Neural crest cell (in vitro differentiated cells): ENCODE results near the gene PRDM16. TPM values are rescaled to one million over a fixed set of nuclear protein-coding genes. Genes with fewer than 3 reads are reported as not detected.

ENCODE experiments used
- DNase-seq: peaks from one replicate; pipeline ENCODE4 v3.0.0; 2021; ENCODE audit warnings: low read depth, mixed read lengths, low spot score
- H3K27ac Mint-ChIP-seq: one replicate; pipeline ENCODE4 v1.8.0; 2021; ENCODE audit warnings: mild to moderate bottlenecking, mixed read lengths; ENCODE audit not compliant: unreplicated experiment
- H3K27me3 Mint-ChIP-seq: 2 replicates; pipeline ENCODE4 v1.8.0; 2021; ENCODE audit warnings: low read depth, mild to moderate bottlenecking, mixed read lengths
- H3K36me3 Mint-ChIP-seq: 2 replicates; pipeline ENCODE4 v1.8.0; 2021; ENCODE audit warnings: low read depth, mild to moderate bottlenecking, mixed read lengths
- H3K4me1 Mint-ChIP-seq: 2 replicates; pipeline ENCODE4 v1.8.0; 2021; ENCODE audit warnings: mixed read lengths
- H3K4me3 Mint-ChIP-seq: one replicate; pipeline ENCODE4 v1.8.0; 2021; ENCODE audit warnings: mild to moderate bottlenecking, mixed read lengths
- H3K9me3 Mint-ChIP-seq: 2 replicates; pipeline ENCODE4 v1.8.0; 2021; ENCODE audit warnings: mixed read lengths
- CTCF ChIP-seq: fragments of 200-600 bp; sonication (generic); conservative IDR thresholded peaks from 2 replicates; pipeline ENCODE4 v1.5.0; 2021; ENCODE audit warnings: antibody characterized with exemption, mild to moderate bottlenecking
- total RNA-seq: library from RNA; stranded (reverse); gene quantifications from 2 replicates; pipeline ENCODE4 v1.2.1, GENCODE V29; 2021

PRDM16 gene
- total RNA-seq, 1 donor from 2014 or later: 11.7 TPM

- H3K4me3 Mint-ChIP-seq: no peak overlapping the region
- TF ChIP-seq CTCF: no peak
- no peak for DNase-seq
- no peaks in the 10 kb centered on the region for H3K36me3 Mint-ChIP-seq
- H3K9me3 Mint-ChIP-seq: no peaks in the 10 kb centered on the region
- H3K27ac Mint-ChIP-seq: no peak overlapping the region
- H3K27me3 Mint-ChIP-seq: peaks cover 6% of the 10 kb centered on the region
- H3K4me1 Mint-ChIP-seq: peaks cover 39% of the 10 kb centered on the region
Observed at GRCh38 chr1:3174487-3175247, 105.7 kb downstream of the PRDM16 start.

- H3K27ac Mint-ChIP-seq: no peak overlapping the region
- no peak overlapping the region for H3K4me3 Mint-ChIP-seq
- H3K4me1 Mint-ChIP-seq: peaks cover 35% of the 10 kb centered on the region
- peaks cover 6% of the 10 kb centered on the region for H3K27me3 Mint-ChIP-seq
- no peaks in the 10 kb centered on the region for H3K36me3 Mint-ChIP-seq
- no peak for TF ChIP-seq CTCF
- no peak for DNase-seq
- no peaks in the 10 kb centered on the region for H3K9me3 Mint-ChIP-seq
Observed at GRCh38 chr1:3175486-3175885, 106.5 kb downstream of the PRDM16 start.

- peaks cover 6% of the 10 kb centered on the region for H3K27me3 Mint-ChIP-seq
- no peaks in the 10 kb centered on the region for H3K9me3 Mint-ChIP-seq
- peaks cover 31% of the 10 kb centered on the region for H3K4me1 Mint-ChIP-seq
- no peak overlapping the region for H3K27ac Mint-ChIP-seq
- H3K4me3 Mint-ChIP-seq: no peak overlapping the region
- DNase-seq: no peak
- TF ChIP-seq CTCF: no peak
- H3K36me3 Mint-ChIP-seq: no peaks in the 10 kb centered on the region
Observed at GRCh38 chr1:3176028-3176427, 107.0 kb downstream of the PRDM16 start.

GRCh38 chr1:3176820-3177219 lies 107.8 kb downstream of the PRDM16 start:
- H3K4me1 Mint-ChIP-seq: peaks cover 27% of the 10 kb centered on the region

GRCh38 chr1:3178279-3178678 lies 109.3 kb downstream of the PRDM16 start:
- no peak for DNase-seq
- Mint-ChIP-seq H3K4me1 (peaks cover 24% of the 10 kb centered on the region), H3K27ac (no peak overlapping the region), H3K27me3 (no peaks in the 10 kb centered on the region), H3K9me3 (no peaks in the 10 kb centered on the region), H3K4me3 (no peak overlapping the region), H3K36me3 (no peaks in the 10 kb centered on the region)
- TF ChIP-seq CTCF: no peak

More at GRCh38 chr1:3176820-3177219, 107.8 kb downstream of the PRDM16 start:
- no peak for TF ChIP-seq CTCF
- Mint-ChIP-seq H3K27ac (no peak overlapping the region), H3K27me3 (peaks cover 6% of the 10 kb centered on the region), H3K36me3 (no peaks in the 10 kb centered on the region), H3K4me3 (no peak overlapping the region), H3K9me3 (no peaks in the 10 kb centered on the region)
- no peak for DNase-seq
